Muscle layer of duodenum (tissue), 2 donors: Measurements from ENCODE around the gene PIK3AP1.
"Not testable (repeated sequence)": the region's sequence is repeated elsewhere in the genome, so short reads cannot be mapped to it uniquely, and the experiment has no call there.

ENCODE experiments used
- H3K27ac ChIP-seq: one replicate; pipeline ENCODE4 v1.7.0; 2013; ENCODE audit warnings: mild to moderate bottlenecking, low read length
- H3K27me3 ChIP-seq: one replicate; pipeline ENCODE4 v1.7.0; 2013; ENCODE audit warnings: low read depth, mild to moderate bottlenecking, control low read depth, low read length
- H3K36me3 ChIP-seq, 2 donors: one replicate each; pipeline ENCODE4 v1.7.0; 2013; ENCODE audit warnings: low read length in 2 of 2, control low read depth in 1 of 2, mild to moderate bottlenecking in 1 of 2; ENCODE audit not compliant: insufficient read depth in 2 of 2, control insufficient read depth in 1 of 2
- H3K4me1 ChIP-seq, 2 donors: one replicate each; pipeline ENCODE4 v1.7.0; 2013; ENCODE audit warnings: low read length in 2 of 2, mild to moderate bottlenecking in 2 of 2, control low read depth in 1 of 2, moderate library complexity in 1 of 2; ENCODE audit not compliant: insufficient read depth in 2 of 2, control insufficient read depth in 1 of 2
- H3K4me3 ChIP-seq, 2 donors: one replicate each; pipeline ENCODE4 v1.7.0; 2013; ENCODE audit warnings: low read length in 2 of 2, low read depth in 1 of 2, mild to moderate bottlenecking in 1 of 2
- H3K9me3 ChIP-seq, 2 donors: one replicate each; pipeline ENCODE4 v1.7.0; 2013; ENCODE audit warnings: low read length in 2 of 2, control low read depth in 1 of 2, mild to moderate bottlenecking in 1 of 2; ENCODE audit not compliant: control insufficient read depth in 1 of 2
- donor health status: healthy.

Gene PIK3AP1

DNA sequence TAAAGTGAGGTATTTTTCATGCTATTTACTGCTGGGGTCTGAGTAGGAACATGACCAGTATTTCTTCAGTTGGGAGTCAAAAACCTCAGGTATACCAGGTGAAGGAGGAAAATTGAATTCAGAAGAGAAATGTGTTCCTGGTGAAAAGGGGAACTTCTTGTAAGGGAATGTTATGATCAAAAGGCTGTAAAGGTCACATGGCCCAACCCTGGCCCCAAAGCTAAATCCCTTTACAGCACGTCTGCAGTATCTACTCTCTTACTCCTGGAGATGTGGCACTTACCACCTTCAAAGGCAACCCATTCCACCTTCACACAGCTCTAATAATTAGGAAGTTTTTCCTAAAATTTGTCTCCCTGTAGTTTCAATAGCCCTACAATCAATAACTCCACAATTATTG is 15.2 kb downstream of the PIK3AP1 start:
- no peak overlapping the region for H3K27ac ChIP-seq
- H3K4me1 ChIP-seq: no peaks in the 10 kb centered on the region
- no peaks in the 10 kb centered on the region for H3K9me3 ChIP-seq
- no peaks in the 10 kb centered on the region for H3K36me3 ChIP-seq
- H3K4me3 ChIP-seq: no peak overlapping the region
- H3K27me3 ChIP-seq: no peaks in the 10 kb centered on the region

DNA sequence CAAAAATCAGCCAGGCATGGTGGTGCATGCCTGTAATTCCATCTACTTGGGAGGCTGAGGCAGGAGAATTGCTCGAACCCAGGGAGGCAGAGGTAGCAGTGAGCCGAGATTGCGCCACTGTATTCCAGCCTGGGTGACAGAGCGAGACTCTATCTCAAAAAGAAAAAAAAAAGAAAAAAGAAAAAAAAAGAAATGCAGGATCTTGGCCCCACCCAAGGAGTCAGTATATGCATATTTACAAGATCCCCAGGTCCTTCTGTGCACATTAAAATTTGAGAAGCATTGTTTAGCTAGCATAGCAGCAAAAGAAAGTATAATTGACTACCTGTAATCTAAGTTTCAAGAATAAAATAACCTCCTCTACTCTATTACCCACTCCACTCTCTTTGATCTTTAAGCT is 15.8 kb downstream of the PIK3AP1 start:
- no peaks in the 10 kb centered on the region for H3K4me1 ChIP-seq

DNA sequence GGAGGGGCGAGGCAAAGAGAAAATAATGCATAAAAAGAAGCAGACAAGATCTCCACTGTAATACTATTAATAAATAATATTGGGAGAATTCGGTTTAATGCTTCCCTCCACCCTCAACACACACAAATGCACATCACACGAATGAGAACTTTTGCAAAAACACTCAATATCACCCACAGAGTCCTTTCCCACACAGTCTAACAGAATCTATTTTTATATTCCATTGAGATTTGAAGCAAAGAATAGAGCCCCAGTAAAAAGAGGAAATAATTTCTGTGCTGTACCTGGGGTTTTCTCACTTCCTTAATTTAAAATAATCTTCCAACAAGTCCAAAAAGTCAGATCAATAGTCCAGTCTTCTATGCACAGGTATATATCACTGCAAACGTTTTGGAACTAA is 17.0 kb downstream of the PIK3AP1 start:
- no peaks in the 10 kb centered on the region for H3K27me3 ChIP-seq
- no peaks in the 10 kb centered on the region for H3K36me3 ChIP-seq
- H3K4me1 ChIP-seq: no peaks in the 10 kb centered on the region
- H3K4me3 ChIP-seq: no peak overlapping the region
- no peaks in the 10 kb centered on the region for H3K9me3 ChIP-seq
- H3K27ac ChIP-seq: no peak overlapping the region

More for the DNA sequence above, 15.8 kb downstream of the PIK3AP1 start:
- Histone ChIP-seq H3K27me3 (no peaks in the 10 kb centered on the region), H3K27ac (no peak overlapping the region), H3K9me3 (no peaks in the 10 kb centered on the region), H3K36me3 (no peaks in the 10 kb centered on the region), H3K4me3 (no peak overlapping the region)

DNA sequence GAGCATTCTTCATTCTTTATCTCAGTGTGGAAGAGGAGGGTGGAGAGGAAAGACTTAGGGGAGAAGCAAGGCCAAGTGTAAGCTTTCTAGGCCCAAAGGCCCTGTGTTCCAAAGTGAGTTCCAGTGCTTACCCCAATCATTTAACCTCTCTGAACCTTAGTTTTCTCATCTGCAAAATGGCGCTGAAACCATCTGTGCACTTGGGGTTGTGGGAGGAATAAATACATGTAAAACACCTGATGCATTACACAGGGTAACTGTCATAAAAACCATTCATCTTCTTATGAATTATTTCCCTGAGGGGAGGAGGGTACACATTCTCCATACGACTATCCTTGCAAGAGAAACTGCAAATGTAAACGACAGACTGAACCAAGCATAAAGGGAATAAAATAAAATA is 19.0 kb downstream of the PIK3AP1 start:
- no peak overlapping the region for H3K27ac ChIP-seq
- H3K27me3 ChIP-seq: no peaks in the 10 kb centered on the region
- H3K9me3 ChIP-seq: no peaks in the 10 kb centered on the region
- H3K36me3 ChIP-seq: no peaks in the 10 kb centered on the region
- H3K4me3 ChIP-seq: no peak overlapping the region
- no peaks in the 10 kb centered on the region for H3K4me1 ChIP-seq

DNA sequence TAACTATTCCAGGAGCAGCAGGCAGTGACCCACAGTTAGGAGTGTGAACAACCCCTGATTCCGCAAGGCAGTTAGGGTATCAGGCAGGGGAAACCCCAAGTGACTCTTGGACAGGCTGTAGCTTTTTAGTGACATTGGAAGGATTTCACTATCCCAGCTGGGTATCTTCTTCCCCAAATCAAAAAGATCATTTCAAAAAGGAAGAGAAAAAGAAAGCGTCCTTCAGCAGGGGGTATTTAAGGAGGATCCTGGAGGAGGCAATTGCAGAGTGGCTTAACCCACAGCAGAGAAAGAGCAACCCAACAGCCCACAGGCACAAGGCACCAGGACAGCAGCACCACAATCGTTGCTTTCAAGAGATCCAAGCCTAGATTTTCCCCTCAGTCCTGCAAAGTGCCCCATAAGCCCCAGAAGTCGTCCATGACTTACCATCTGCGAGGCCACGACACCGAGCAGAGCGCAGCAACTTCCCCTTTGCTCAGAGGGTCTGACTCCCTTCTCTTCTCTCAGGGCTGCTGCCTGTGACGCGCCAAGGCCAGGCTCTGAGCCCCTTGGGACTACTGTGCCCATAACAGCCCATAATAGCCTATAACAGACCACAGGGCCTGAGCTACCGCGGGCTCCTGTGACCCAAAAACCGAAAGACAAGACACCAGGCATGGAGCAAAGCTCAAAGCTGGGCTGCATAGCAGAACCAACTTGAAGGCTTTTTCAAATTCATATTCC is 19.8 kb downstream of the PIK3AP1 start:
- Histone ChIP-seq H3K9me3 (no peaks in the 10 kb centered on the region), H3K27me3 (no peaks in the 10 kb centered on the region), H3K4me3 (no peak overlapping the region), H3K4me1 (no peaks in the 10 kb centered on the region), H3K27ac (no peak overlapping the region), H3K36me3 (no peaks in the 10 kb centered on the region)

DNA sequence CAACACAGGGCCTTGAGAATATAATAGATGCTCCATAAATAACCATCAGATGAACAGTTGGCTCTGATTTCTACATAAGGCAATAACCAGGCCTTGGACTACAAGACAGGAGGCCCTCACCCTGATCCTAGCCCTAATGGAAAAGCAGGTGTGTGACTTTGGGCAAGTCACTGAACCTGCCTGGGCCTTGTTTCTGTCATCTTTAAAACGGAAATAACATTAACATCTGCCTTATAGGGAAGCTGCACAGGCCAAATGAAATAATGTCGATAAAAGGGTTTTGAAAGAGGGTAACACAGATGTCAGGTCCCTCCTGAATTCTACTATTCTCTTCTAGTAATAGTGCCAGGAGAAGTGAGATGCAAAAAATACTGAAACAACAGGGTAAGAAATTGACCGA is 20.7 kb downstream of the PIK3AP1 start:
- Histone ChIP-seq H3K4me3 (no peak overlapping the region), H3K9me3 (no peaks in the 10 kb centered on the region), H3K4me1 (no peaks in the 10 kb centered on the region), H3K27ac (no peak overlapping the region), H3K27me3 (no peaks in the 10 kb centered on the region), H3K36me3 (no peaks in the 10 kb centered on the region)

DNA sequence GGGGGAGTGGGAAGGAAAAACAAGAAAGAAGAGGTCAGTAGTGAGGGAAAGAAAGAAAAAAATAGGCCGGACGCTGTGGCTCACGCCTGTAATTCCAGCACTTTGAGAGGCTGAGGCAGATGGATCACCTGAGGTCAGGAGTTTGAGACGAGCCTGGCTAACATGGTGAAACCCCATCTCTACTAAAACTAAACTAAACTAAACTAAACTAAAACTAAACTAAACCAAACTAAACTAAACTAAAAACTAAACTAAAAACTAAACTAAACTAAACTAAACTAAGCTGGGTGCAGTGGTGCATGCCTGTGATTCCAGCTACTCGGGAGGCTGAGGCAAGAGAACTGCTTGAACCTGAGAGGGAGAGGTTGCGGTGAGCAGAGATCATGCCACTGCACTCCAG is 22.0 kb downstream of the PIK3AP1 start:
- not testable (repeated sequence) for H3K27ac ChIP-seq, H3K36me3 ChIP-seq, H3K4me3 ChIP-seq, H3K9me3 ChIP-seq, H3K4me1 ChIP-seq, H3K27me3 ChIP-seq

DNA sequence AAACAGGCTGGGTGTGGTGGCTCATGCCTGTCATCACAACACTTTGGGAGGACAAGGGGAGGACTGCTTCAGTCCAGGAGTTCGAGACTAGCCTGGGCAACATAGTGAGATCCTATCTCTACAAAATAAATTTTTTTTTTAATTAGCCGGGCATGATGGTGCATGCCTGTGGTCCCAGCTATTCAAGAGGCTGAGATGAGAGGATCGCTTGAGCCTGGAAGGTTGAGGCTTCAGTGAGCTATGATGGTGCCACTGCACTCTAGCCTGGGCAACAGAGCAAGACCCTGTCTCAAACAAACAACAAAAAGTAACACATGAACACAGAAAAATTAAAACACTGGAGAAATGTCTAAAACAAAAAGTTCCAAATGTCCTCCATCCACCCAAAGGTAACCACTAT is 22.9 kb downstream of the PIK3AP1 start:
- Histone ChIP-seq H3K27ac (no peak overlapping the region), H3K4me1 (no peaks in the 10 kb centered on the region), H3K36me3 (no peaks in the 10 kb centered on the region), H3K27me3 (no peaks in the 10 kb centered on the region), H3K4me3 (no peak overlapping the region), H3K9me3 (no peaks in the 10 kb centered on the region)

DNA sequence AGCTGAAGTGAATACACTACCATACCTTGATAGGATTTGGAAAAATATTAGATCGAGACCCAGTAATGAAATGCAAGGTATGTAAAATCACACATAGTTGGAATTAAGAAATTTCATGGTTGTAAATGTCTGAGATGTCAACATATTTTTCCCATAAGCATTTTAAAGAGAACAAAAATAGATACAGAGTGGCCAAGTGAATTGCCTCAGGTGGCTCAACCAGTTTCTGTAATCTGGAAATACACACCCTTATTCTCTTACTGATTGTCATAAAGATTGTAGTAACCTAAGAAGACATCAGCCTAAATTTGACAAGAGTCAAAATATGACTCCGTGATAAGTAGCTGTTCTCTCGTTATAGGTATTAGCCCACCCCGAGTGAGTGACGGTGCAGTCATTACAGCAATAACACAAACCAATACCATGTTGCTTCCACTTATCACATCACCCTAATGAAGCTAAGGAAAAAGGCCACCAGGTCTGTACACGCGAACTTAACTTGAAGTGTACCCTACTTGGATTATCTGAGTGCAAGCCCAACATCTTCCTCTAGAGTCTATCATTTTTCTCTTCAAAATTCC is 23.4 kb downstream of the PIK3AP1 start:
- no peak overlapping the region for H3K4me3 ChIP-seq
- no peaks in the 10 kb centered on the region for H3K9me3 ChIP-seq
- H3K27me3 ChIP-seq: no peaks in the 10 kb centered on the region
- H3K27ac ChIP-seq: no peak overlapping the region
- H3K4me1 ChIP-seq: no peaks in the 10 kb centered on the region
- H3K36me3 ChIP-seq: no peaks in the 10 kb centered on the region

DNA sequence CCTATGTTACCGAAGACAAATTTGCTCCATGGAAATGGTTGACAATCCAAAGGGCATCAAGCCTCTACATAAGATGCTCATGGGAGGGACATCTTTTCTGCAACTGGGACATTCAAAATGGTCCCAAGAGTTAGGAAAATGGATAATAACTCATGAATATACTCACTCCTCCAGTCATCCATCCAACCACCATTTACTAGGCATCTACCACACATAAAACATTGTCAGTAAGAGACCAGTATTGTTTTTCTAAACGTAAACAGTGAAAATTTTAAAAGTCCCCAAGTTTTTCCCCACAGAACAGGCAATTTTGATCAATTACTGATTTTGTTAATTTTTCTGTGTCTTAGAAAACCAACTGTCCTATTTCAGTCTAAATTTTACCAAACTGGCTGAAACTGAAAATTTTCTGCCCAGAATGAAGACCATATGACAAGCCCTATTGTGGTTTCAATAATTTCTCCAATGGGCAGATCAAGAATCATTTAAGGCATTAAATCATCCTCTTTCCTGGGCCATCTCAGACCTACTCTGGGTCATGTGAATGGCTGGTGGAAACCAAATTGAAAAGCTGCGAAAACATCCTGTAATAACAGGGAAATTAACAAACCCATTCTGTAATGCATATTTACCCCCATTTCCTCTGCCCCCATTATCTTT is 24.2 kb downstream of the PIK3AP1 start:
- Histone ChIP-seq H3K36me3 (no peaks in the 10 kb centered on the region), H3K4me1 (no peaks in the 10 kb centered on the region), H3K4me3 (no peak overlapping the region), H3K9me3 (no peaks in the 10 kb centered on the region), H3K27ac (no peak overlapping the region), H3K27me3 (no peaks in the 10 kb centered on the region)

DNA sequence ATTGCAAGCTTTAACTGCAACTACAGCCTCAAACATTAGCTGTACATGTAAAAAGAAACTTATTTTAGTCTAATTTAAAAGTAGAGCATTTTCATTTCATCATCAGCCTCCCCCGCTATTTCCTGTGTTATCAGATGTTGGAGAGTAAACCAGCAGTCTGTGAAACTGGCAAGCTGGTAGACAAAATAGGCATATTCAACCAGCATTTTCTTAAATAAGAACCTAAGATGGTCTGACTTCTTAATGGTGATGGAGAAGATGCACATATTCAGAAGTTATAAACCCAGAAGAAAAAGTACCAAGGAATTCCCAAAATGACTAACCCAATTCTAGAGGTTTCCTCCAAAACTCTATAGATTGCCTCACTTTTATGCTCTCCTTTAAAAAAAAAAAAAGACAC is 24.9 kb downstream of the PIK3AP1 start:
- no peak overlapping the region for H3K4me3 ChIP-seq
- no peak overlapping the region for H3K27ac ChIP-seq
- no peaks in the 10 kb centered on the region for H3K27me3 ChIP-seq
- H3K9me3 ChIP-seq: no peaks in the 10 kb centered on the region
- no peaks in the 10 kb centered on the region for H3K4me1 ChIP-seq
- no peaks in the 10 kb centered on the region for H3K36me3 ChIP-seq
